Stimulated activated CD8-positive, alpha-beta memory T cell treated with anti-CD3 and anti-CD28 coated beads, Interleukin-2, amount 100 ng/mL, for 48 hours (primary cell): ENCODE measurements around the gene XPNPEP2.

ENCODE experiments used
- DNase-seq, 2 donors: peaks; one replicate each; pipeline ENCODE4 v3.0.0-alpha.2; 2020; ENCODE audit warnings: low read depth in 2 of 2

Gene XPNPEP2

GRCh38 chrX:129738466-129739308 lies at the start of gene XPNPEP2:
Gene XPNPEP2 (plus strand): TSS chrX:129738979. CDS start chrX:129739214, 235 bp downstream.
- no peak for DNase-seq

GRCh38 chrX:129689796-129690195 lies 49.0 kb upstream of the XPNPEP2 start:
- no peak for DNase-seq

GRCh38 chrX:129690435-129690834 lies 48.3 kb upstream of the XPNPEP2 start:
- no peak for DNase-seq

- DNase-seq, result no peak
Measured at GRCh38 chrX:129693354-129693753, 45.4 kb upstream of the XPNPEP2 start.

- DNase-seq, result no peak
Measured at GRCh38 chrX:129694805-129695204, 44.0 kb upstream of the XPNPEP2 start.

- no peak for DNase-seq
Measured at GRCh38 chrX:129695535-129695934, 43.2 kb upstream of the XPNPEP2 start.

- DNase-seq, result no peak
Measured at GRCh38 chrX:129695937-129696336, 42.8 kb upstream of the XPNPEP2 start.

GRCh38 chrX:129696463-129697155 lies 42.2 kb upstream of the XPNPEP2 start:
- no peak for DNase-seq

GRCh38 chrX:129697204-129697829 lies 41.5 kb upstream of the XPNPEP2 start:
- no peak for DNase-seq

- DNase-seq, result no peak
Measured at GRCh38 chrX:129698150-129698549, 40.6 kb upstream of the XPNPEP2 start.

GRCh38 chrX:129700536-129700935 lies 38.2 kb upstream of the XPNPEP2 start:
- DNase-seq, result no peak

- no peak for DNase-seq
Measured at GRCh38 chrX:129701624-129702069, 37.1 kb upstream of the XPNPEP2 start.

GRCh38 chrX:129704491-129704890 lies 34.3 kb upstream of the XPNPEP2 start:
- no peak for DNase-seq

- no peak for DNase-seq
Measured at GRCh38 chrX:129705377-129705925, 33.3 kb upstream of the XPNPEP2 start.

GRCh38 chrX:129705988-129706387 lies 32.8 kb upstream of the XPNPEP2 start:
- DNase-seq, result no peak

GRCh38 chrX:129706400-129707072 lies 32.2 kb upstream of the XPNPEP2 start:
- DNase-seq, result no peak

GRCh38 chrX:129714581-129714980 lies 24.2 kb upstream of the XPNPEP2 start:
- DNase-seq, result no peak

GRCh38 chrX:129716507-129716906 lies 22.3 kb upstream of the XPNPEP2 start:
- DNase-seq, result no peak

GRCh38 chrX:129717892-129718291 lies 20.9 kb upstream of the XPNPEP2 start:
- DNase-seq, result no peak

GRCh38 chrX:129718676-129719075 lies 20.1 kb upstream of the XPNPEP2 start:
- DNase-seq, result no peak

GRCh38 chrX:129719268-129719667 lies 19.5 kb upstream of the XPNPEP2 start:
- DNase-seq, result no peak
